GM12878 (cell line): ENCODE results near the gene DBN1. TPM values are rescaled to one million over a fixed set of nuclear protein-coding genes. Genes with fewer than 3 reads are reported as not detected.

Source experiments
- CBFB ChIP-seq: IDR thresholded peaks from 2 replicates; pipeline ENCODE4 v1.6.1; 2016; ENCODE audit warnings: antibody characterized with exemption, low read depth
- CREB1 ChIP-seq: IDR thresholded peaks from 2 replicates; pipeline ENCODE4 v1.6.1; 2012; ENCODE audit warnings: low read depth, mild to moderate bottlenecking, inconsistent platforms
- CREM ChIP-seq: IDR thresholded peaks from 2 replicates; pipeline ENCODE4 v1.6.1; 2014; ENCODE audit warnings: antibody characterized with exemption, low read depth
- DPF2 ChIP-seq: fragments of 450-650 bp; IDR thresholded peaks from 2 replicates; pipeline ENCODE4 v1.6.1; 2017; ENCODE audit warnings: mild to moderate bottlenecking
- EP300 ChIP-seq, 2 experiments: fragments of 150-350 bp in 1 of 2; IDR thresholded peaks; 2 replicates each; pipeline ENCODE4 v1.6.1; 2011 to 2012; ENCODE audit warnings: low read depth in 2 of 2, low read length in 2 of 2, borderline replicate concordance in 1 of 2, improper control_type of control experiment in 1 of 2, inconsistent platforms in 1 of 2; ENCODE audit not compliant: control insufficient read depth in 1 of 2
- HDGF ChIP-seq: fragments of 450-650 bp; IDR thresholded peaks from 2 replicates; pipeline ENCODE4 v1.6.1; 2016; ENCODE audit warnings: antibody characterized with exemption
- NFYB ChIP-seq: IDR thresholded peaks from 2 replicates; pipeline ENCODE4 v1.6.1; 2011; ENCODE audit warnings: low read depth, mild to moderate bottlenecking, low read length, improper control_type of control experiment, moderate library complexity; ENCODE audit not compliant: insufficient read depth
- NR2C1 ChIP-seq: fragments of 450-650 bp; IDR thresholded peaks from 2 replicates; pipeline ENCODE4 v1.6.1; 2017; ENCODE audit warnings: antibody characterized with exemption, mild to moderate bottlenecking, moderate library complexity
- NR2C2 ChIP-seq: IDR thresholded peaks from 2 replicates; pipeline ENCODE4 v1.6.1; 2011; ENCODE audit warnings: borderline replicate concordance, low read depth; ENCODE audit not compliant: control insufficient read depth, insufficient read length
- RELA ChIP-seq: fragments of 450-650 bp; IDR thresholded peaks from 2 replicates; pipeline ENCODE4 v1.8.0; 2014; ENCODE audit warnings: borderline replicate concordance; ENCODE audit not compliant: partially characterized antibody
- RFX5 ChIP-seq: IDR thresholded peaks from 2 replicates; pipeline ENCODE4 v1.6.1; 2011; ENCODE audit warnings: low read depth, low read length, improper control_type of control experiment
- SIN3A ChIP-seq: IDR thresholded peaks from 2 replicates; pipeline ENCODE4 v1.6.1; 2012; ENCODE audit warnings: low read depth, low read length, improper control_type of control experiment
- SMAD1 ChIP-seq: fragments of 450-650 bp; IDR thresholded peaks from 2 replicates; pipeline ENCODE4 v1.6.1; 2018; ENCODE audit warnings: mild to moderate bottlenecking, low read depth; ENCODE audit not compliant: partially characterized antibody
- SREBF1 ChIP-seq: IDR thresholded peaks from 2 replicates; pipeline ENCODE4 v1.6.1; 2012; ENCODE audit warnings: mild to moderate bottlenecking, low read length
- SREBF2 ChIP-seq: IDR thresholded peaks from 2 replicates; pipeline ENCODE4 v1.6.1; 2012; ENCODE audit warnings: mild to moderate bottlenecking, low read length
- TBL1XR1 ChIP-seq: IDR thresholded peaks from 2 replicates; pipeline ENCODE4 v1.6.1; 2012; ENCODE audit warnings: low read depth, low read length, improper control_type of control experiment
- WRNIP1 ChIP-seq: IDR thresholded peaks from 2 replicates; pipeline ENCODE4 v1.6.1; 2011; ENCODE audit warnings: low read depth, low read length, improper control_type of control experiment, borderline replicate concordance
- polyA plus RNA-seq, 11 experiments: library from polyadenylated mRNA; depleted of rRNA in 4 of 11; unstranded in 6 of 11; stranded (reverse) in 5 of 11; fragments of >200 nt; fragmentation: Nextera tagmentation in 4 of 11; fragmentation: Illumina TruSeq in 1 of 11; extraction: Ambion mirVana in 4 of 11; extraction: Trizol in 1 of 11; gene quantifications; 1 replicate in 1 of 11; 2 replicates in 10 of 11; pipeline versions ENCODE4 v1.2.1 to v1.2.3, GENCODE V29; 2011 to 2016; ENCODE audit warnings: inconsistent platforms in 2 of 11, missing spikeins in 2 of 11, low read depth in 1 of 11
- total RNA-seq, 4 experiments: library from RNA; depleted of rRNA in 3 of 4; stranded (reverse); fragments of >200 nt in 3 of 4; fragmentation: Illumina TruSeq in 1 of 4; extraction: Trizol in 1 of 4; gene quantifications; 2 replicates each; pipeline versions ENCODE4 v1.2.1 to v1.2.3, GENCODE V29; 2013 to 2021
- TF ChIP-seq, protein P1 (sequence below): fragments of 450-650 bp; IDR thresholded peaks from 2 replicates; pipeline ENCODE4 v1.6.1; 2014; ENCODE audit warnings: mild to moderate bottlenecking
- TF ChIP-seq, protein P2 (sequence below): fragments of 450-650 bp; IDR thresholded peaks from 2 replicates; pipeline ENCODE4 v1.6.1; 2017; ENCODE audit warnings: mild to moderate bottlenecking, low read depth, inconsistent platforms; ENCODE audit not compliant: poor library complexity, severe bottlenecking
- TF ChIP-seq, protein P3 (sequence below): fragments of 450-650 bp; IDR thresholded peaks from 2 replicates; pipeline ENCODE4 v1.6.1; 2017; ENCODE audit warnings: mild to moderate bottlenecking, moderate library complexity
- TF ChIP-seq, protein P4 (sequence below): fragments of 450-650 bp; IDR thresholded peaks from 2 replicates; pipeline ENCODE4 v1.6.1; 2018; ENCODE audit warnings: borderline replicate concordance, mild to moderate bottlenecking; ENCODE audit not compliant: partially characterized antibody

DBN1 gene
- total and polyA plus RNA-seq, 10 of the 15 experiments (the other 5 are each of a cell fraction or from before 2014, with no cell fraction given), result 0.18 to 81.0 (median 27.9) TPM

DNA sequence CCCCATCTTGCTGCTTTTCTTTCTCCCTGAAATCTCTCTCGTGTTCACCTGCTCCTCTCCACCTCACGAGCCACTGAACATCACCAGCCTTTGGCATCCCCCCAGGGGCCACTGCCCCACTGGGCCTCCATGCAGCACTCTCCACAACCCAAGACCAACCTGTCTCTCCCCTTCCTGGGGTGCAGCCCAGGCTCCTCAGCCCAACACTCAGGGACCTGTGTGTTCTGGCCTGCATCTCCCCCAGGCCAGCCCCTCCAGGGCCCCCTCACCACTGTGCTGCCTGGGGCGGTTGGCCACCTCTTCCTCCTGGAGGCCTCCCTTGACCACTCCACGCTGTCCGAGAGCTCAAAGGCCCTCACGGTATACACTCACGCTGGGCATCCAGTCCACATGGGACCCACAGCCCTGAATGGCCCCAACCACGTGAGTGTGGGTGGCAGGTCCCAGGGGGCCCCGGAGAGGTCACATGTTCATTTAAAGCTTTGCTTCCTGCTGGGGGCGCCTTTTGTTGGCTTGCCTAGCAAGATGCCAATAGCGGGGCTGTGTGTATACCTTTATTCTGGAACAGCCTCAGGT is 36.6 kb upstream of the DBN1 start (continued):
- TF ChIP-seq NFYB, result no peak
- peak; percentile 19; the same call in 1 of the 2 replicates for TF ChIP-seq DPF2
- TF ChIP-seq, protein P1, sequence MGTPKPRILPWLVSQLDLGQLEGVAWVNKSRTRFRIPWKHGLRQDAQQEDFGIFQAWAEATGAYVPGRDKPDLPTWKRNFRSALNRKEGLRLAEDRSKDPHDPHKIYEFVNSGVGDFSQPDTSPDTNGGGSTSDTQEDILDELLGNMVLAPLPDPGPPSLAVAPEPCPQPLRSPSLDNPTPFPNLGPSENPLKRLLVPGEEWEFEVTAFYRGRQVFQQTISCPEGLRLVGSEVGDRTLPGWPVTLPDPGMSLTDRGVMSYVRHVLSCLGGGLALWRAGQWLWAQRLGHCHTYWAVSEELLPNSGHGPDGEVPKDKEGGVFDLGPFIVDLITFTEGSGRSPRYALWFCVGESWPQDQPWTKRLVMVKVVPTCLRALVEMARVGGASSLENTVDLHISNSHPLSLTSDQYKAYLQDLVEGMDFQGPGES, result no peak
- no peak for TF ChIP-seq NR2C2
- TF ChIP-seq SMAD1, result no peak
- TF ChIP-seq WRNIP1, result no peak
- peak; percentile 24 to 41; a peak in 1 of 4 replicates for TF ChIP-seq EP300 (IDR thresholded peaks at IDR 0.05; ENCODE audit: borderline replicate concordance in 1 of 2, control insufficient read depth in 1 of 2, low read depth in 2 of 2, low read length in 2 of 2)
- TF ChIP-seq RELA, result no peak
- TF ChIP-seq, protein P2, sequence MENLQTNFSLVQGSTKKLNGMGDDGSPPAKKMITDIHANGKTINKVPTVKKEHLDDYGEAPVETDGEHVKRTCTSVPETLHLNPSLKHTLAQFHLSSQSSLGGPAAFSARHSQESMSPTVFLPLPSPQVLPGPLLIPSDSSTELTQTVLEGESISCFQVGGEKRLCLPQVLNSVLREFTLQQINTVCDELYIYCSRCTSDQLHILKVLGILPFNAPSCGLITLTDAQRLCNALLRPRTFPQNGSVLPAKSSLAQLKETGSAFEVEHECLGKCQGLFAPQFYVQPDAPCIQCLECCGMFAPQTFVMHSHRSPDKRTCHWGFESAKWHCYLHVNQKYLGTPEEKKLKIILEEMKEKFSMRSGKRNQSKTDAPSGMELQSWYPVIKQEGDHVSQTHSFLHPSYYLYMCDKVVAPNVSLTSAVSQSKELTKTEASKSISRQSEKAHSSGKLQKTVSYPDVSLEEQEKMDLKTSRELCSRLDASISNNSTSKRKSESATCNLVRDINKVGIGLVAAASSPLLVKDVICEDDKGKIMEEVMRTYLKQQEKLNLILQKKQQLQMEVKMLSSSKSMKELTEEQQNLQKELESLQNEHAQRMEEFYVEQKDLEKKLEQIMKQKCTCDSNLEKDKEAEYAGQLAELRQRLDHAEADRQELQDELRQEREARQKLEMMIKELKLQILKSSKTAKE, result no peak
- no peak; the same call in 1 of the 2 replicates for TF ChIP-seq TBL1XR1
- TF ChIP-seq SREBF1, result no peak
- TF ChIP-seq CREB1, result no peak
- TF ChIP-seq RFX5, result no peak
- TF ChIP-seq HDGF, result no peak; the same call in 1 of the 2 replicates
- peak; percentile 30; the same call in 1 of the 2 replicates for TF ChIP-seq CREM
- TF ChIP-seq SIN3A, result peak; percentile 11; the same call in 1 of the 2 replicates
- TF ChIP-seq CBFB, result 0 out of 2 replicates have a peak, but pooled peaks have one; percentile 17
- no peak for TF ChIP-seq NR2C1
- TF ChIP-seq, protein P3, sequence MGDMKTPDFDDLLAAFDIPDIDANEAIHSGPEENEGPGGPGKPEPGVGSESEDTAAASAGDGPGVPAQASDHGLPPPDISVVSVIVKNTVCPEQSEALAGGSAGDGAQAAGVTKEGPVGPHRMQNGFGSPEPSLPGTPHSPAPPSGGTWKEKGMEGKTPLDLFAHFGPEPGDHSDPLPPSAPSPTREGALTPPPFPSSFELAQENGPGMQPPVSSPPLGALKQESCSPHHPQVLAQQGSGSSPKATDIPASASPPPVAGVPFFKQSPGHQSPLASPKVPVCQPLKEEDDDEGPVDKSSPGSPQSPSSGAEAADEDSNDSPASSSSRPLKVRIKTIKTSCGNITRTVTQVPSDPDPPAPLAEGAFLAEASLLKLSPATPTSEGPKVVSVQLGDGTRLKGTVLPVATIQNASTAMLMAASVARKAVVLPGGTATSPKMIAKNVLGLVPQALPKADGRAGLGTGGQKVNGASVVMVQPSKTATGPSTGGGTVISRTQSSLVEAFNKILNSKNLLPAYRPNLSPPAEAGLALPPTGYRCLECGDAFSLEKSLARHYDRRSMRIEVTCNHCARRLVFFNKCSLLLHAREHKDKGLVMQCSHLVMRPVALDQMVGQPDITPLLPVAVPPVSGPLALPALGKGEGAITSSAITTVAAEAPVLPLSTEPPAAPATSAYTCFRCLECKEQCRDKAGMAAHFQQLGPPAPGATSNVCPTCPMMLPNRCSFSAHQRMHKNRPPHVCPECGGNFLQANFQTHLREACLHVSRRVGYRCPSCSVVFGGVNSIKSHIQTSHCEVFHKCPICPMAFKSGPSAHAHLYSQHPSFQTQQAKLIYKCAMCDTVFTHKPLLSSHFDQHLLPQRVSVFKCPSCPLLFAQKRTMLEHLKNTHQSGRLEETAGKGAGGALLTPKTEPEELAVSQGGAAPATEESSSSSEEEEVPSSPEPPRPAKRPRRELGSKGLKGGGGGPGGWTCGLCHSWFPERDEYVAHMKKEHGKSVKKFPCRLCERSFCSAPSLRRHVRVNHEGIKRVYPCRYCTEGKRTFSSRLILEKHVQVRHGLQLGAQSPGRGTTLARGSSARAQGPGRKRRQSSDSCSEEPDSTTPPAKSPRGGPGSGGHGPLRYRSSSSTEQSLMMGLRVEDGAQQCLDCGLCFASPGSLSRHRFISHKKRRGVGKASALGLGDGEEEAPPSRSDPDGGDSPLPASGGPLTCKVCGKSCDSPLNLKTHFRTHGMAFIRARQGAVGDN, result peak; percentile 47
- TF ChIP-seq, protein P4, sequence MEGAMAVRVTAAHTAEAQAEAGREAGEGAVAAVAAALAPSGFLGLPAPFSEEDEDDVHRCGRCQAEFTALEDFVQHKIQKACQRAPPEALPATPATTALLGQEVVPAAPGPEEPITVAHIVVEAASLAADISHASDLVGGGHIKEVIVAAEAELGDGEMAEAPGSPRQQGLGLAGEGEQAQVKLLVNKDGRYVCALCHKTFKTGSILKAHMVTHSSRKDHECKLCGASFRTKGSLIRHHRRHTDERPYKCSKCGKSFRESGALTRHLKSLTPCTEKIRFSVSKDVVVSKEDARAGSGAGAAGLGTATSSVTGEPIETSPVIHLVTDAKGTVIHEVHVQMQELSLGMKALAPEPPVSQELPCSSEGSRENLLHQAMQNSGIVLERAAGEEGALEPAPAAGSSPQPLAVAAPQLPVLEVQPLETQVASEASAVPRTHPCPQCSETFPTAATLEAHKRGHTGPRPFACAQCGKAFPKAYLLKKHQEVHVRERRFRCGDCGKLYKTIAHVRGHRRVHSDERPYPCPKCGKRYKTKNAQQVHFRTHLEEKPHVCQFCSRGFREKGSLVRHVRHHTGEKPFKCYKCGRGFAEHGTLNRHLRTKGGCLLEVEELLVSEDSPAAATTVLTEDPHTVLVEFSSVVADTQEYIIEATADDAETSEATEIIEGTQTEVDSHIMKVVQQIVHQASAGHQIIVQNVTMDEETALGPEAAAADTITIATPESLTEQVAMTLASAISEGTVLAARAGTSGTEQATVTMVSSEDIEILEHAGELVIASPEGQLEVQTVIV, result no peak
- no peak for TF ChIP-seq SREBF2
